Astrocyte (in vitro differentiated cells and primary cell): ENCODE data around the gene EXOSC2. TPM values are rescaled to one million over a fixed set of nuclear protein-coding genes. Genes with fewer than 3 reads are reported as not detected.

Experiments
- DNase-seq: peaks from one replicate; pipeline ENCODE4 v3.0.0-alpha.2; 2010; ENCODE audit warnings: low read depth
- FAIRE-seq: peaks from 2 replicates; lab custom pipeline; 2011; peaks lifted over from hg19 to GRCh38; lab: Jason Lieb, UNC
- H2AFZ ChIP-seq: 2 replicates; pipeline ENCODE4 v1.6.0; 2012; ENCODE audit warnings: low read depth, low read length, inconsistent platforms
- H3K27ac ChIP-seq: 2 replicates; pipeline ENCODE4 v1.5.1; 2011; ENCODE audit warnings: low read depth, low read length, inconsistent platforms
- H3K27me3 ChIP-seq: 2 replicates; pipeline ENCODE4 v1.6.0; 2011; ENCODE audit warnings: low read length, inconsistent platforms; ENCODE audit not compliant: insufficient read depth
- H3K36me3 ChIP-seq: 2 replicates; pipeline ENCODE4 v1.5.1; 2011; ENCODE audit warnings: low read length, inconsistent platforms; ENCODE audit not compliant: insufficient read depth
- H3K4me1 ChIP-seq: 2 replicates; pipeline ENCODE4 v1.5.1; 2011; ENCODE audit warnings: low read length, inconsistent platforms; ENCODE audit not compliant: insufficient read depth
- H3K4me2 ChIP-seq: 2 replicates; pipeline ENCODE4 v1.6.0; 2012; ENCODE audit warnings: low read length, inconsistent platforms
- H3K4me3 ChIP-seq: 2 replicates; pipeline ENCODE4 v1.5.1; 2011; ENCODE audit warnings: low read depth, mild to moderate bottlenecking, low read length, inconsistent platforms; ENCODE audit not compliant: insufficient read depth
- H3K79me2 ChIP-seq: 2 replicates; pipeline ENCODE4 v1.6.0; 2012; ENCODE audit warnings: mild to moderate bottlenecking, low read length, inconsistent platforms; ENCODE audit not compliant: insufficient read depth
- H3K9ac ChIP-seq: 2 replicates; pipeline ENCODE4 v1.6.0; 2012; ENCODE audit warnings: mild to moderate bottlenecking, low read length, inconsistent platforms
- H3K9me3 ChIP-seq: 2 replicates; pipeline ENCODE4 v1.5.1; 2012; ENCODE audit warnings: low read depth, mild to moderate bottlenecking, low read length, inconsistent platforms; ENCODE audit not compliant: insufficient read depth
- H4K20me1 ChIP-seq: 2 replicates; pipeline ENCODE4 v1.6.0; 2012; ENCODE audit warnings: low read length, inconsistent platforms; ENCODE audit not compliant: insufficient read depth
- H3K27ac Mint-ChIP-seq: one replicate; pipeline ENCODE4 v1.8.0; 2021; ENCODE audit warnings: mild to moderate bottlenecking, mixed read lengths; ENCODE audit not compliant: unreplicated experiment
- H3K27me3 Mint-ChIP-seq: one replicate; pipeline ENCODE4 v1.8.0; 2021; ENCODE audit warnings: low read depth, mixed read lengths; ENCODE audit not compliant: unreplicated experiment
- H3K36me3 Mint-ChIP-seq: one replicate; pipeline ENCODE4 v1.8.0; 2021; ENCODE audit warnings: low read depth, mixed read lengths; ENCODE audit not compliant: unreplicated experiment
- H3K4me1 Mint-ChIP-seq: one replicate; pipeline ENCODE4 v1.8.0; 2021; ENCODE audit warnings: low read depth, mixed read lengths; ENCODE audit not compliant: unreplicated experiment
- H3K4me3 Mint-ChIP-seq: one replicate; pipeline ENCODE4 v1.8.0; 2021; ENCODE audit warnings: mild to moderate bottlenecking, moderate library complexity, mixed read lengths; ENCODE audit not compliant: unreplicated experiment
- H3K9me3 Mint-ChIP-seq: one replicate; pipeline ENCODE4 v1.8.0; 2021; ENCODE audit warnings: mild to moderate bottlenecking, mixed read lengths; ENCODE audit not compliant: unreplicated experiment
- EZH2 ChIP-seq: IDR thresholded peaks from 2 replicates; pipeline ENCODE4 v1.6.1; 2012; ENCODE audit warnings: mild to moderate bottlenecking, low read length, inconsistent platforms; ENCODE audit not compliant: insufficient read depth
- total RNA-seq: library from RNA; stranded (reverse); gene quantifications from 2 replicates; pipeline ENCODE4 v1.2.1, GENCODE V29; 2021
- TF ChIP-seq, protein P1 (sequence below): IDR thresholded peaks from 2 replicates; pipeline ENCODE4 v1.5.1; 2011; ENCODE audit warnings: low read depth, mild to moderate bottlenecking, inconsistent platforms, low read length, moderate library complexity; ENCODE audit not compliant: insufficient read depth

EXOSC2 gene
- total RNA-seq, 1 donor from 2014 or later = 28.1 TPM

DNA sequence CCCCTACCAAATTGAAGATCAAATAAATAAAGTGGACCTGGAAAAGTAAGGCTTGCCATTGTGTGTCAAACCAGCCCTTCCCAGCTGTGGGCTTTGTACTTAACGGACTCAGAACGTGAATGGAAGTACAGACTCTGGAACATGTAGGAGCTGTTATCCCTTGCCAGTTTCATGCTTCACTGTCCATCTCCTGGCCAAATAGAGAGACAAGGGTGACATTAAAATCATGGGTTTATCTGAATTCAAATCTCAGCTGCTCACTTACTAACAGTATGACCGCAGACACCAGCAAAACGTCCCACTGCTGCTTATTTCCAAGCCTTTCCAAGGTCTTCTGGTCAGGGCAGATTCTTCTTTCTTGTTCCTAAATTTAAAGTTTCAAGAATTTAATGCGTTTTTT is 52.2 kb downstream of the EXOSC2 start:
- peaks cover 4% of the 10 kb centered on the region for H3K36me3 Mint-ChIP-seq
- H3K4me3 ChIP-seq = no peak overlapping the region
- no peak overlapping the region for H3K4me3 Mint-ChIP-seq
- peaks cover 1% of the 10 kb centered on the region for H3K9me3 Mint-ChIP-seq
- peak overlapping the region; percentile 9 for H3K4me2 ChIP-seq
- TF ChIP-seq, protein P1, sequence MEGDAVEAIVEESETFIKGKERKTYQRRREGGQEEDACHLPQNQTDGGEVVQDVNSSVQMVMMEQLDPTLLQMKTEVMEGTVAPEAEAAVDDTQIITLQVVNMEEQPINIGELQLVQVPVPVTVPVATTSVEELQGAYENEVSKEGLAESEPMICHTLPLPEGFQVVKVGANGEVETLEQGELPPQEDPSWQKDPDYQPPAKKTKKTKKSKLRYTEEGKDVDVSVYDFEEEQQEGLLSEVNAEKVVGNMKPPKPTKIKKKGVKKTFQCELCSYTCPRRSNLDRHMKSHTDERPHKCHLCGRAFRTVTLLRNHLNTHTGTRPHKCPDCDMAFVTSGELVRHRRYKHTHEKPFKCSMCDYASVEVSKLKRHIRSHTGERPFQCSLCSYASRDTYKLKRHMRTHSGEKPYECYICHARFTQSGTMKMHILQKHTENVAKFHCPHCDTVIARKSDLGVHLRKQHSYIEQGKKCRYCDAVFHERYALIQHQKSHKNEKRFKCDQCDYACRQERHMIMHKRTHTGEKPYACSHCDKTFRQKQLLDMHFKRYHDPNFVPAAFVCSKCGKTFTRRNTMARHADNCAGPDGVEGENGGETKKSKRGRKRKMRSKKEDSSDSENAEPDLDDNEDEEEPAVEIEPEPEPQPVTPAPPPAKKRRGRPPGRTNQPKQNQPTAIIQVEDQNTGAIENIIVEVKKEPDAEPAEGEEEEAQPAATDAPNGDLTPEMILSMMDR = no peak
- TF ChIP-seq EZH2 = no peak
- peaks cover 23% of the 10 kb centered on the region for H4K20me1 ChIP-seq
- H3K79me2 ChIP-seq = peaks cover 78% of the 10 kb centered on the region
- H3K9me3 ChIP-seq = no peaks in the 10 kb centered on the region
- peak overlapping the region; percentile 35 for H3K9ac ChIP-seq
- FAIRE-seq (no peak), DNase-seq (no peak)
- no peaks in the 10 kb centered on the region for H3K36me3 ChIP-seq
- peak overlapping the region; percentile 31 for H3K27ac ChIP-seq
- peaks cover 12% of the 10 kb centered on the region for H3K4me1 Mint-ChIP-seq
- no peaks in the 10 kb centered on the region for H3K27me3 Mint-ChIP-seq
- peaks cover 15% of the 10 kb centered on the region for H3K4me1 ChIP-seq
- peak overlapping the region; percentile 60 for H3K27ac Mint-ChIP-seq
- no peak overlapping the region for H2AFZ ChIP-seq
- H3K27me3 ChIP-seq = no peaks in the 10 kb centered on the region

- H4K20me1 ChIP-seq = peaks cover 27% of the 10 kb centered on the region
- H3K79me2 ChIP-seq = peaks cover 73% of the 10 kb centered on the region
- no peaks in the 10 kb centered on the region for H3K27me3 ChIP-seq
- H2AFZ ChIP-seq = no peak overlapping the region
- peaks cover 1% of the 10 kb centered on the region for H3K9me3 Mint-ChIP-seq
- no peak for FAIRE-seq
- no peak overlapping the region for H3K27ac Mint-ChIP-seq
- H3K4me1 Mint-ChIP-seq = peaks cover 12% of the 10 kb centered on the region
- H3K36me3 Mint-ChIP-seq = peaks cover 4% of the 10 kb centered on the region
- no peak overlapping the region for H3K4me3 ChIP-seq
- no peaks in the 10 kb centered on the region for H3K9me3 ChIP-seq
- no peak overlapping the region for H3K4me2 ChIP-seq
- no peaks in the 10 kb centered on the region for H3K36me3 ChIP-seq
- no peak overlapping the region for H3K27ac ChIP-seq
- no peaks in the 10 kb centered on the region for H3K27me3 Mint-ChIP-seq
- no peak overlapping the region for H3K9ac ChIP-seq
- no peak overlapping the region for H3K4me3 Mint-ChIP-seq
- TF ChIP-seq, protein P1 = no peak
- no peak for TF ChIP-seq EZH2
- no peak for DNase-seq
- H3K4me1 ChIP-seq = peaks cover 14% of the 10 kb centered on the region
Observed at GRCh38 chr9:130746434-130747212, 53.0 kb downstream of the EXOSC2 start.
